PC-3 (cell line): Measurements from ENCODE around the gene GRIN2C.

Experiments used
- EZH2 ChIP-seq: fragments of 300-600 bp; sonication (generic); IDR thresholded peaks from one replicate; pipeline ENCODE4 v1.6.1; 2017; ENCODE audit warnings: antibody characterized with exemption, mild to moderate bottlenecking, low read length; ENCODE audit not compliant: unreplicated experiment
- TF ChIP-seq, protein P1 (sequence below): fragments of 300-600 bp; sonication (generic); conservative IDR thresholded peaks from 2 replicates; pipeline ENCODE4 v1.5.1; 2017; ENCODE audit warnings: antibody characterized with exemption, low read depth, mild to moderate bottlenecking, low read length

DNA sequence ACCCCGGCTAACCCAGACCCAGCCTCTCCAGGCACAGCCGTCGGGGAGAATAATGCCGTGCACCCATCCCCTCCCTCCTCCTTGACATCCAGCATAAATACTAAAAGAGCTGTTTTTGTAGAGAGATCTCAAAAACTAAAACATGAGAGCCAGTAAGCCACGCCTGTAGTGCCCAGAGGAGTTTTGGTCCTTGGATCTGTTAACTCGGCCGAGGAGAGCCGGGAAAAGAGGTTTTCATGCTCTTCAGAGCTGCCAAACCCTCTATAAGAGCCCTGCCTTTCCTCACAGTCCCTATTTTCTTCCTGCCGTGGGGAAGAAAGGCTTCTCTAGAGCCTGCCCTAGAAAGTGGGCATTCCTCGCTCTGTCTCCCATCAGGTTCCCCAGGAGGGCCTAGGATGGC, 53.4 kb downstream of the GRIN2C start:
- no peak for TF ChIP-seq EZH2
- TF ChIP-seq, protein P1, sequence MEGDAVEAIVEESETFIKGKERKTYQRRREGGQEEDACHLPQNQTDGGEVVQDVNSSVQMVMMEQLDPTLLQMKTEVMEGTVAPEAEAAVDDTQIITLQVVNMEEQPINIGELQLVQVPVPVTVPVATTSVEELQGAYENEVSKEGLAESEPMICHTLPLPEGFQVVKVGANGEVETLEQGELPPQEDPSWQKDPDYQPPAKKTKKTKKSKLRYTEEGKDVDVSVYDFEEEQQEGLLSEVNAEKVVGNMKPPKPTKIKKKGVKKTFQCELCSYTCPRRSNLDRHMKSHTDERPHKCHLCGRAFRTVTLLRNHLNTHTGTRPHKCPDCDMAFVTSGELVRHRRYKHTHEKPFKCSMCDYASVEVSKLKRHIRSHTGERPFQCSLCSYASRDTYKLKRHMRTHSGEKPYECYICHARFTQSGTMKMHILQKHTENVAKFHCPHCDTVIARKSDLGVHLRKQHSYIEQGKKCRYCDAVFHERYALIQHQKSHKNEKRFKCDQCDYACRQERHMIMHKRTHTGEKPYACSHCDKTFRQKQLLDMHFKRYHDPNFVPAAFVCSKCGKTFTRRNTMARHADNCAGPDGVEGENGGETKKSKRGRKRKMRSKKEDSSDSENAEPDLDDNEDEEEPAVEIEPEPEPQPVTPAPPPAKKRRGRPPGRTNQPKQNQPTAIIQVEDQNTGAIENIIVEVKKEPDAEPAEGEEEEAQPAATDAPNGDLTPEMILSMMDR: no peak
